Right forelimb (tissue), 1 donor: Measurements from ENCODE around the gene EFNA5.
"Not testable (repeated sequence)": the region's sequence is repeated elsewhere in the genome, so short reads cannot be mapped to it uniquely, and the experiment has no call there.

ENCODE experiments used
- DNase-seq: peaks from one replicate; pipeline ENCODE4 v3.0.0-alpha.2; 2018

The EFNA5 gene

DNA sequence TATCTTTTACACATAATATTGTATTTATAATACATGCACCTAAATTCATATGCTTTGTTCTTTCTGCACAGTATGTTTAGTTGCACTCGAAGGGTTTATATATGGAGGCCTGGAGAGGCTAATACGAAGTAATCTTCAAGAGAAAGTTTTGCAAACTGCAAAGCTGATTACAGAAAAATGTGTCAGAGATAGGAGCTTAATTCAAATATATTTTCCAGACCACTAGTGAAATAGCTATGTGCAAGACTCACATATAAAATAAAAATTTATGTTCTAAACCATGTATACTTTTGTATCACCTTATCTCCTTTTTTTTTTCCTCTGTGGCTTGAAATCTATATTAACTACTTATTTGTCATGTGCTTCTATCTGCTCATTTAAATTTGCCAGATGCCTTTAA is 313.8 kb downstream of the EFNA5 start:
- DNase-seq, result no peak

DNA sequence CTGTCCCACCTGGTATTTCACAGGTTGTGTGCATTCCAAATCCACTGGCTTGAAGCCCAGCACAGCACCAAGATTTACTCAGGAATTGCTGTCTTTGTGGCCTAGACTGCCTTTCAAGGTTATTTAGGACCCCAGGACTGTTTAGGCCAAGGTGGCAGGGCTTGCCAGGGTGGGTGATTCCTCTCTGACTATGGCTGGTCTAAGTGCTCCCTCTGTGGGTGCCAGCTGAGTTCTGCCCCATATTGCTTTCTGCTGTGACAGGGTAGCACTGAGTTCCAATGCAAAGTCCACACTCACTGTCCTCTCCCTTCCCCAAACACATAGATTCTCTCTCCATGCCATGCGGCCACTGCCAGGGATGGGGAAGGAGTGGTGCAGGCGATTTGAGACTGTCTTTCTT is 318.2 kb downstream of the EFNA5 start:
- DNase-seq, result no peak

GRCh38 chr5:107346580-107346979 is 324.2 kb downstream of the EFNA5 start:
- not testable (repeated sequence) for DNase-seq

- DNase-seq, result no peak
Observed at GRCh38 chr5:107342371-107342770, 328.4 kb downstream of the EFNA5 start.

- DNase-seq, result no peak
Observed at GRCh38 chr5:107341376-107342084, 329.2 kb downstream of the EFNA5 start.

- no peak for DNase-seq
Observed at GRCh38 chr5:107340631-107341030, 330.1 kb downstream of the EFNA5 start.

- DNase-seq, result no peak
Observed at GRCh38 chr5:107338335-107338734, 332.4 kb downstream of the EFNA5 start.

DNA sequence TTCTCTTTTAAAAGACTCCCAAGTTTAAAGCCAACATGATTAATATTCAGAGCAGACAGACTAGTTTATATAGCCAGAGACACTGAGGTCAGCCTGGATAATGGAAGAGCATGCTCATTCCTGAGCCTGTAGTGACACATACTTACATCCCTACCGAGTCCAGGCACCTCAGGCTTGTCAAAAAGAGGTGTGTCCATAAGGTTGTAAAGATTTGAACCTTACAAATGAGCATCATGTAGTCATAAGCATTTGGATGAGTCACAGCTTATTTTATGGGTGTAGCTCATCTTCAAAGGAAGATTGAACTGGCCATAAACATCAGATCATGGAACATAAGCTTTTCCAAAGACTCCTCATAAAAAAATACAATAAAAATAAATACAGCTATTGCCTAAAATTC is 333.5 kb downstream of the EFNA5 start:
- no peak for DNase-seq

DNA sequence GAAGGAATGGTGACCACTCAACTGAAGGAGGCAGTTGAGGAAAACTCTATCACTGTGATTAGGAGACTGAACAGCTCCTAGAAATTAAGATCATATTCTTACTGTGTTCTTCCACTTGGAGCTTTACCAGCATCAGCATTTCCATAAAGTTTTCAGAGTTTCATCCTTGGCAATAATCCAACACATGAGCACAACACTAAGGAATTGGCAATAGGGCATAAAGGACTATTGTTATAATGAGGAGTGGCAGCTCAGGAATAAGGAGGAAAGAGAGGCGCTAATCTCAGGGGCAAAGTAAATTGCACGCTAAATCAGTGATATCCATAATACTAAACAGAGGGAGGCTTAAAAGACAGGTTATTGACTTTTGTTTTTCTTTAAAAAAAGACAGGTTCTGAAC is 338.9 kb downstream of the EFNA5 start:
- DNase-seq, result no peak

DNA sequence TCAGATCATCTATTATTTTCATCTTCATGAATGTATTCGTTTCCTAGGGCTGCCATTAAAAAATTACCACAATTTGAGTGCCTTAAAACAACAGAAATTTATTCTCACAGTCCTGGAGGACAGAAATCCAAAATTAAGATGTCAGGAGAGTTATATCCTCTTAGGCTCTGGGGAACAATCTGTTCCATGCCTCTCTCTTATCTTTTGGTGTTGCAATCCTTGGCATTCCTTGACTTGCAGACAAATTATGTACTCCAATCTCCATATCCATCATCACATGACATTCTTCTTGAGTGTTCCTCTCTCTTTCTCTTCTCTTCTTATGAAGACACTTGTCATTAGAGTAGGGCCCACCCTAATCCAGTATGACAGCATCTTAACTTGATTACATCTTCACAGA is 339.4 kb downstream of the EFNA5 start:
- no peak for DNase-seq

DNA sequence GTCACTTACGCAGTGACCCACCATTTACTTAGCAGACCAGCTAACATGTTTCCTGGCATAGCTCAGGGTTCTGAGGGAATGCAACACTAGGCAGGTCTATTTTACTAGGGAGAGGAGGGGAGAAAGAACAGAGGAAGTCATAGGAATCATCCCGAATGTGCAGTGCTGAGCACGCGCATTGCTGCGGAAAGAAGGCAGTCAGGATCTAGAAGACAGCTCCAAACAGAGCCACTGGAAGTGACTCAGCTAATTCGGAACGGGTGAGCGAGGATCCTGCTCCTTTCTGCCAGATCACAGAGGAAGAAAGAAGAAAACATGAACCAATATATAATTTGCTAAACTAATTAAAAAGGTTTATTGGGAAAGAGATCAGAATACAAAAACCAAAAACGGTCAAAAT is 339.8 kb downstream of the EFNA5 start:
- no peak for DNase-seq

DNA sequence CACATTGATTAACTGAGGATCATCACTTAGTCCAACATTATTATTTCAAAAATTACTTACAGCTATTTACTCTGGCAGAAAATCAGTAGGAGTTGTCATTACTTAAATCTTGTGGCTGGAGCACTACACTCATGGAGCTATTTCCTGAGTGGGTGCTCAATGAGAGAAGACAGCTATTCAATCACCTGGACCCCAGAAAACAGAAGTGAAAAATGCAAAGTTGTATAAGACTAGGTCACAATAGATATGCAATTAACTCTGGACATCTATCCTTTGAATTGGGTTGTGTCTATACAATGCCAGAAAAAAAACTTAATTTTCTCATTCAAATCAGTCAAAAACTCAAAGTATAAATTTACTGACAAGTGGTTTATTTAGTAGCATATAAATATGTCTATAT is 340.9 kb downstream of the EFNA5 start:
- DNase-seq, result no peak
